Measurements from ENCODE around the gene SMIM43. TPM values are rescaled to one million over a fixed set of nuclear protein-coding genes. Genes with fewer than 3 reads are reported as not detected.

Gene SMIM43
- total RNA-seq, 3 donors from 2014 or later, result 1.0 TPM; not detected in 2

DNA sequence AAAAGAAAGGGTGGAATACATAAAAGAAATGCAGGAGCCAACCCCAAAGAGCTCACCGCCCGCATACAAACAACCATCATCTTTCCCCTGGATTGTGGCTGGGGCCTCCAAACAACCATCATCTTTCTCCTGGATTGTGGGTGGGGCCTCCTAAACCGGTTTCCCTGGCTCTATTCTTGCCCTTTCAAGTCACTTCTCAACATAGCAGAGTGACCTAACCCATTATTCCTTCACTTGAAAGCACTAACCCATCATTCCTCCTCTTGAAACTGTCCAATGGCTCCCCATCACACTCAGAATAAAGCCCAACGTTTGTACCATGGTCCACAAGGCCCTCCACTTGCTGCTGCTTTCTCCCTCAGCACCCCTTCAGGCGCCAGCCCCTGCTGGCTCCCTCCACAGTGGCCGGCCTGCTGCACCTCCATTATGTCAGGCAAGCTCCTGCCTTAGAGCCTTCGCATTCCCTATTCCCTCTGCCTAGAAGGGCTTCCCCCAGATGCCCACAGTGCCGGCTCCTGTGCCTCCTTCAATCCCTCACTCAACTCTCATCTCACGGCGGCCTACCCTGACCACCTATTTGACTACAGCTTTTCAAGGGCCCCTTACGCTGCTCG lies 24.1 kb downstream of the SMIM43 start:
- Histone ChIP-seq H3K4me1 (ENCODE audit: low read depth) (no peaks in the 10 kb centered on the region), H3K36me3 (ENCODE audit: low read depth) (no peaks in the 10 kb centered on the region), H3K9me3 (no peaks in the 10 kb centered on the region), H3K4me3 (no peak overlapping the region)
- intact Hi-C loops (cut with DNase I, micrococcal nuclease), result no loop called here
- DNase-seq (no peak), ATAC-seq (no peak)
- TF ChIP-seq, protein P1, sequence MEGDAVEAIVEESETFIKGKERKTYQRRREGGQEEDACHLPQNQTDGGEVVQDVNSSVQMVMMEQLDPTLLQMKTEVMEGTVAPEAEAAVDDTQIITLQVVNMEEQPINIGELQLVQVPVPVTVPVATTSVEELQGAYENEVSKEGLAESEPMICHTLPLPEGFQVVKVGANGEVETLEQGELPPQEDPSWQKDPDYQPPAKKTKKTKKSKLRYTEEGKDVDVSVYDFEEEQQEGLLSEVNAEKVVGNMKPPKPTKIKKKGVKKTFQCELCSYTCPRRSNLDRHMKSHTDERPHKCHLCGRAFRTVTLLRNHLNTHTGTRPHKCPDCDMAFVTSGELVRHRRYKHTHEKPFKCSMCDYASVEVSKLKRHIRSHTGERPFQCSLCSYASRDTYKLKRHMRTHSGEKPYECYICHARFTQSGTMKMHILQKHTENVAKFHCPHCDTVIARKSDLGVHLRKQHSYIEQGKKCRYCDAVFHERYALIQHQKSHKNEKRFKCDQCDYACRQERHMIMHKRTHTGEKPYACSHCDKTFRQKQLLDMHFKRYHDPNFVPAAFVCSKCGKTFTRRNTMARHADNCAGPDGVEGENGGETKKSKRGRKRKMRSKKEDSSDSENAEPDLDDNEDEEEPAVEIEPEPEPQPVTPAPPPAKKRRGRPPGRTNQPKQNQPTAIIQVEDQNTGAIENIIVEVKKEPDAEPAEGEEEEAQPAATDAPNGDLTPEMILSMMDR (IDR thresholded peaks at IDR 0.05), result no peak

DNA sequence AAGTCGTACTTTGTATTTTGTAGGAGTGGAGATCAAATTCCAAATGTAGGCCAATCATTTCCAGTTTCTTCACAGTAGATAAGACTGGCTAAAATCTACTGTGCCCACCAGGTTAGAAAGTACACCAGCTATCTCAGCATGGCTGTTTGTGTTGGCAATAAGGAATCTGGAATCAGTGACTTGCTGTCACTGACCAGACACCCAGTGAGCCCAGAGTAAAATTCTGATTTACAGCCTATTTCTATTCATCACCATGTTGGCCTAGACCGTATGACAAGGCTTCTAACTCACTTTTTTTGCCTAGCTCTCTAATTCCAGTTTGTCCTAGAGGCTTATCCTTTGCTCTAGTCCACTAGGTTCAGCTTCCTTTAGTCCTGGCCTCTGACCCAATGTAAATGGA lies 25.4 kb downstream of the SMIM43 start:
- no peak for ATAC-seq
- Histone ChIP-seq H3K36me3 (ENCODE audit: low read depth) (no peaks in the 10 kb centered on the region), H3K4me1 (ENCODE audit: low read depth) (no peaks in the 10 kb centered on the region), H3K4me3 (no peak overlapping the region), H3K9me3 (no peaks in the 10 kb centered on the region)
- intact Hi-C loops (cut with DNase I, micrococcal nuclease), result no loop called here
- TF ChIP-seq, protein P1 (IDR thresholded peaks at IDR 0.05), result no peak
- DNase-seq, result no peak

DNA sequence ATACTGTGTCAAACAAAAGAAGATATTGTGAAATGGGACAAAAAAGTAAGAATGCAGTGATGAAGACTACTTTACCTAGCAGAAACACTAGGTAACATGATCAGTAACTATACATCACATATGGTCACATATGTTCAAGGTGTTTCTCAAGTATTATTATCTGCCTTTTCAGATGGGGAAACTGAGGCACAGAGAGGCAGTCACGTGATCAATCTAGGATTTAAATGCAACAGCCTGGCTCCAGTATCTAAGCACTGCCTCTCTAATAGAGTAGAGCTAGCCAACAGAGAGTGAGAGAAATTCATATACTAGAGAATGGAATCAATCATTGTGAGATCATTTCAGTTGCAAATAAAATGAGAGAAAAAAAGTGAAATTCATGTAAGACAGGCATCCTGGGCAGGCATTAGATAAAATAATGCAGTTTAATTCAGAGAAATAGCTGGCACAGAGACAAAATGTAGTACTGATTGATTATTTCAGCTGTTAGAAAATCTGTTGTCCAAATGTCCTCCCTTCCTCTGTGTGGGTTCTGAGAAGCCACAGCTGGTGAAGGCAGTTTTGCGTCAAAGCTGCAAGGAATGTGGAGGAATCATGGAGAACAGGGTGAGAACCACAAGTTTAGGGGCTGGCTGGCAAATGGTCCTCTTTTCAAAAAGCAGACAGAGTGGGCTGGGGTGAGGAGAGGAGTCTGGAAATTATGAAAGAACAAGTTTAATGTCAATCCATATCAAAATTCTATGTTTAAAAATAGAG lies 26.0 kb downstream of the SMIM43 start:
- no peaks in the 10 kb centered on the region for H3K4me1 ChIP-seq (ENCODE audit: low read depth)
- intact Hi-C loops (cut with DNase I, micrococcal nuclease), result no loop called here
- ATAC-seq (no peak), DNase-seq (no peak)
- no peaks in the 10 kb centered on the region for H3K9me3 ChIP-seq
- TF ChIP-seq, protein P1 (IDR thresholded peaks at IDR 0.05), result no peak
- no peaks in the 10 kb centered on the region for H3K36me3 ChIP-seq (ENCODE audit: low read depth)
- H3K4me3 ChIP-seq, result no peak overlapping the region

DNA sequence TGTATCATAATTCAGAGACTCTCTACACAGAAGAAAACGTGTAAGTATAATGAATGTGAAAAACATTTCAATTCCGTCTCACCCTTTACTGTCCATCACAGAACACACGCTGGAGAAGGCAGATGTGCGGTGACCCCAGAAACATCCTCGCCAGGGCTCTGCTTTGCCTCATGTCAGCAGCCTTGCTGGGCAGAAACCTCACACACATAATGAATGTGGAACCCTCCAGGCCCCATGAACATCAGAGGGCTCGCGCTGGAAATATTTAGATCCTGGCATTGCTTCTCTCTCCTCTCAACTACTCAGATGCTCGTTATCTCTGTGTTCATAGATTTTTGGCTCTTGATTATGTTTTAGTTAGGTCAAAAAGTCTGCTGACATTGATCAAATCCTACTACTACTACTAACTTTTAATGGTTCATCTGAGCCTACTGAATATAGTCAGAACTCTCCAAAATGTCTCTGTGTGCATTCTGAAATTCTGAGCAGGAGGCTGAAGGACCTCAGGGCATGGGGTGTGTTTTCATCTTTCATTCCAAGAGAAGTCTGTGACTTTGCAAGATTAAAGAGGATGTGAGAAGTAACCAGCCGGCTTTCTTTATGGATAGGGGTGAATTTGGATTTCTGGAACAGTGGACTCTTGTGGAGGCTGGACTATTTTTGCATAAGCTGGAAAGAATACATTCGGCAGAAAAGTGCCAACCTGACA lies 27.0 kb downstream of the SMIM43 start:
- Histone ChIP-seq H3K4me3 (no peak overlapping the region), H3K4me1 (ENCODE audit: low read depth) (no peaks in the 10 kb centered on the region), H3K36me3 (ENCODE audit: low read depth) (no peaks in the 10 kb centered on the region), H3K9me3 (no peaks in the 10 kb centered on the region)
- ATAC-seq (no peak), DNase-seq (no peak)
- TF ChIP-seq, protein P1 (IDR thresholded peaks at IDR 0.05), result no peak
- intact Hi-C loops (cut with DNase I, micrococcal nuclease), result no loop called here

DNA sequence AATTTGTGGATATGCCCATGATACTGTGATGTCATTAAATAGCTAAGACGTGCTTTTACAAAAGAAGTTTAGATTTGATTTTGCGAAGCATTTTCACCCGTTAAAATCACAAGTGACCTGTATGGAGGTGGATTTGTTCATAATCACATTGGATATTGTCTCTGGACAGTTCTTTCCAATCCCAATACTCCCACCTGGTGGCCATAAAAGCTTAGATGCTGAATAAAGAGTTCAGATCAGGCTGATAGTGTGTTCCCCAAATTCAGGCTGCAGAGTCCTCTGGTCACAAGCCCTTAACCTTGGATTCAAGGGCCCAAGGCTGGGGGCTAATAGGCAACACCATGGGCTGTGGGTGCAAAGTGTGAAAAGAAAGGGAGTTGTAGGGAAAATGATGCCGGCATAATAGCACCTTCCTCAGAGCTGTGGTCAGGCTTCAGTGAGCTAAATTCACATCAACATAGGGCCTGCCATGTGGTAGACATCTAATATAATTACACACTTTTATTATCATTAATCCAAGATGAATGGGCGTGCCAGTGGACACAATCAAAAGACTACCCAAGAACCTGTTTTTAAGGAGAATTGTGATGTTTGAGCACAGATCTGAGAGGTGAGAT lies 28.1 kb downstream of the SMIM43 start:
- intact Hi-C loops (cut with DNase I, micrococcal nuclease), result no loop called here
- no peaks in the 10 kb centered on the region for H3K4me1 ChIP-seq (ENCODE audit: low read depth)
- peak in 1 of 3 donors; percentile 73 for DNase-seq
- ATAC-seq, result no peak
- TF ChIP-seq, protein P1 (IDR thresholded peaks at IDR 0.05), result peak; percentile 10
- H3K9me3 ChIP-seq, result no peaks in the 10 kb centered on the region
- no peak overlapping the region for H3K4me3 ChIP-seq
- H3K36me3 ChIP-seq (ENCODE audit: low read depth), result no peaks in the 10 kb centered on the region

Measured in mucosa of descending colon (tissue), 3 donors.